Measurements from ENCODE around the gene KRT26.

Gene KRT26

GRCh38 chr17:40795019-40795667 lies 23.1 kb upstream of the KRT26 start:
- 92% methylated on average over 10 of the region's 10 CpGs for WGBS, 2 experiments
- H3K27me3 ChIP-seq (ENCODE audit: control insufficient read depth, insufficient read depth, low read length, poor library complexity, severe bottlenecking) = peaks cover 13% of the 10 kb centered on the region
- no peak overlapping the region for H3K27ac ChIP-seq (ENCODE audit: insufficient read depth, low read depth, low read length, poor library complexity, severe bottlenecking)
- no peaks in the 10 kb centered on the region for H3K36me3 ChIP-seq (ENCODE audit: control insufficient read depth, insufficient read depth, low read length)
- H3K9me3 ChIP-seq (ENCODE audit: control insufficient read depth, low read length) = no peaks in the 10 kb centered on the region
- no peak overlapping the region for H3K4me3 ChIP-seq (ENCODE audit: insufficient read depth, low read depth, low read length)
- no peaks in the 10 kb centered on the region for H3K4me1 ChIP-seq (ENCODE audit: control insufficient read depth, insufficient read depth, low read length)

GRCh38 chr17:40794466-40794865 lies 22.5 kb upstream of the KRT26 start:
- peaks cover 7% of the 10 kb centered on the region for H3K27me3 ChIP-seq (ENCODE audit: control insufficient read depth, insufficient read depth, low read length, poor library complexity, severe bottlenecking)
- H3K9me3 ChIP-seq (ENCODE audit: control insufficient read depth, low read length) = no peaks in the 10 kb centered on the region
- H3K4me3 ChIP-seq (ENCODE audit: insufficient read depth, low read depth, low read length) = no peak overlapping the region
- H3K27ac ChIP-seq (ENCODE audit: insufficient read depth, low read depth, low read length, poor library complexity, severe bottlenecking) = no peak overlapping the region
- 97 to 98% methylated on average over 2 of the region's 2 CpGs for WGBS, 2 experiments
- H3K36me3 ChIP-seq (ENCODE audit: control insufficient read depth, insufficient read depth, low read length) = no peaks in the 10 kb centered on the region
- H3K4me1 ChIP-seq (ENCODE audit: control insufficient read depth, insufficient read depth, low read length) = no peaks in the 10 kb centered on the region

GRCh38 chr17:40793832-40794231 lies 21.8 kb upstream of the KRT26 start:
- no peaks in the 10 kb centered on the region for H3K36me3 ChIP-seq (ENCODE audit: control insufficient read depth, insufficient read depth, low read length)
- no peak overlapping the region for H3K27ac ChIP-seq (ENCODE audit: insufficient read depth, low read depth, low read length, poor library complexity, severe bottlenecking)
- H3K27me3 ChIP-seq (ENCODE audit: control insufficient read depth, insufficient read depth, low read length, poor library complexity, severe bottlenecking) = peaks cover 3% of the 10 kb centered on the region
- H3K4me1 ChIP-seq (ENCODE audit: control insufficient read depth, insufficient read depth, low read length) = no peaks in the 10 kb centered on the region
- H3K4me3 ChIP-seq (ENCODE audit: insufficient read depth, low read depth, low read length) = no peak overlapping the region
- H3K9me3 ChIP-seq (ENCODE audit: control insufficient read depth, low read length) = no peaks in the 10 kb centered on the region
- WGBS, 2 experiments = 90% methylated on average over 10 of the region's 10 CpGs

- Histone ChIP-seq H3K36me3 (ENCODE audit: control insufficient read depth, insufficient read depth, low read length) (no peaks in the 10 kb centered on the region), H3K4me3 (ENCODE audit: insufficient read depth, low read depth, low read length) (no peak overlapping the region), H3K9me3 (ENCODE audit: control insufficient read depth, low read length) (no peaks in the 10 kb centered on the region), H3K4me1 (ENCODE audit: control insufficient read depth, insufficient read depth, low read length) (no peaks in the 10 kb centered on the region), H3K27ac (ENCODE audit: insufficient read depth, low read depth, low read length, poor library complexity, severe bottlenecking) (no peak overlapping the region), H3K27me3 (ENCODE audit: control insufficient read depth, insufficient read depth, low read length, poor library complexity, severe bottlenecking) (peaks cover 3% of the 10 kb centered on the region)
- WGBS, 2 experiments = 48 to 54% methylated on average over 5 of the region's 6 CpGs
These were observed 19.9 kb upstream of the KRT26 start for GRCh38 chr17:40791787-40792436.

- Histone ChIP-seq H3K36me3 (ENCODE audit: control insufficient read depth, insufficient read depth, low read length) (no peaks in the 10 kb centered on the region), H3K27ac (ENCODE audit: insufficient read depth, low read depth, low read length, poor library complexity, severe bottlenecking) (no peak overlapping the region), H3K27me3 (ENCODE audit: control insufficient read depth, insufficient read depth, low read length, poor library complexity, severe bottlenecking) (peaks cover 3% of the 10 kb centered on the region), H3K9me3 (ENCODE audit: control insufficient read depth, low read length) (no peaks in the 10 kb centered on the region), H3K4me3 (ENCODE audit: insufficient read depth, low read depth, low read length) (no peak overlapping the region), H3K4me1 (ENCODE audit: control insufficient read depth, insufficient read depth, low read length) (no peaks in the 10 kb centered on the region)
- 93 to 100% methylated on average over 1 of the region's 1 CpG for WGBS, 2 experiments
These were observed 19.1 kb upstream of the KRT26 start for GRCh38 chr17:40791111-40791510.

GRCh38 chr17:40782450-40782849 lies 10.4 kb upstream of the KRT26 start, which contains the start of gene KRT27:
Gene KRT27, minus strand, starts transcription at chr17:40782550. Its CDS starts 57 bp downstream, at chr17:40782493.
- 94 to 100% methylated on average over 4 of the region's 4 CpGs for WGBS, 2 experiments

GRCh38 chr17:40779181-40779909 lies 7.3 kb upstream of the KRT26 start:
- no peaks in the 10 kb centered on the region for H3K9me3 ChIP-seq (ENCODE audit: control insufficient read depth, low read length)

More at GRCh38 chr17:40782450-40782849, 10.4 kb upstream of the KRT26 start, which contains the start of gene KRT27:
- H3K4me3 ChIP-seq (ENCODE audit: insufficient read depth, low read depth, low read length) = no peak within 1 kb of the TSS
- H3K27me3 ChIP-seq (ENCODE audit: control insufficient read depth, insufficient read depth, low read length, poor library complexity, severe bottlenecking) = peaks cover 11% of the 10 kb centered on the region
- no peaks in the 10 kb centered on the region for H3K9me3 ChIP-seq (ENCODE audit: control insufficient read depth, low read length)
- no peaks in the 10 kb centered on the region for H3K36me3 ChIP-seq (ENCODE audit: control insufficient read depth, insufficient read depth, low read length)
- no peak within 1 kb of the TSS for H3K27ac ChIP-seq (ENCODE audit: insufficient read depth, low read depth, low read length, poor library complexity, severe bottlenecking)
- no peaks in the 10 kb centered on the region for H3K4me1 ChIP-seq (ENCODE audit: control insufficient read depth, insufficient read depth, low read length)

GRCh38 chr17:40778461-40778860 lies 6.5 kb upstream of the KRT26 start:
- Histone ChIP-seq H3K4me1 (ENCODE audit: control insufficient read depth, insufficient read depth, low read length) (no peaks in the 10 kb centered on the region), H3K4me3 (ENCODE audit: insufficient read depth, low read depth, low read length) (no peak overlapping the region), H3K36me3 (ENCODE audit: control insufficient read depth, insufficient read depth, low read length) (no peaks in the 10 kb centered on the region), H3K27me3 (ENCODE audit: control insufficient read depth, insufficient read depth, low read length, poor library complexity, severe bottlenecking) (peaks cover 11% of the 10 kb centered on the region), H3K9me3 (ENCODE audit: control insufficient read depth, low read length) (no peaks in the 10 kb centered on the region), H3K27ac (ENCODE audit: insufficient read depth, low read depth, low read length, poor library complexity, severe bottlenecking) (no peak overlapping the region)
- 88 to 97% methylated on average over 5 of the region's 5 CpGs for WGBS, 2 experiments

More at GRCh38 chr17:40779181-40779909, 7.3 kb upstream of the KRT26 start:
- Histone ChIP-seq H3K27ac (ENCODE audit: insufficient read depth, low read depth, low read length, poor library complexity, severe bottlenecking) (no peak overlapping the region), H3K36me3 (ENCODE audit: control insufficient read depth, insufficient read depth, low read length) (no peaks in the 10 kb centered on the region), H3K27me3 (ENCODE audit: control insufficient read depth, insufficient read depth, low read length, poor library complexity, severe bottlenecking) (peaks cover 11% of the 10 kb centered on the region), H3K4me1 (ENCODE audit: control insufficient read depth, insufficient read depth, low read length) (no peaks in the 10 kb centered on the region), H3K4me3 (ENCODE audit: insufficient read depth, low read depth, low read length) (no peak overlapping the region)
- 71 to 76% methylated on average over 36 to 37 of the region's 37 CpGs for WGBS, 2 experiments

- WGBS, 2 experiments = 89 to 100% methylated on average over 2 to 3 of the region's 3 CpGs
- H3K4me1 ChIP-seq (ENCODE audit: control insufficient read depth, insufficient read depth, low read length) = no peaks in the 10 kb centered on the region
- no peak overlapping the region for H3K27ac ChIP-seq (ENCODE audit: insufficient read depth, low read depth, low read length, poor library complexity, severe bottlenecking)
- H3K36me3 ChIP-seq (ENCODE audit: control insufficient read depth, insufficient read depth, low read length) = no peaks in the 10 kb centered on the region
- H3K9me3 ChIP-seq (ENCODE audit: control insufficient read depth, low read length) = no peaks in the 10 kb centered on the region
- no peak overlapping the region for H3K4me3 ChIP-seq (ENCODE audit: insufficient read depth, low read depth, low read length)
- peaks cover 11% of the 10 kb centered on the region for H3K27me3 ChIP-seq (ENCODE audit: control insufficient read depth, insufficient read depth, low read length, poor library complexity, severe bottlenecking)
These were observed 6.0 kb upstream of the KRT26 start for GRCh38 chr17:40777971-40778370.

GRCh38 chr17:40777459-40777858 lies 5.5 kb upstream of the KRT26 start:
- no peaks in the 10 kb centered on the region for H3K9me3 ChIP-seq (ENCODE audit: control insufficient read depth, low read length)
- H3K27me3 ChIP-seq (ENCODE audit: control insufficient read depth, insufficient read depth, low read length, poor library complexity, severe bottlenecking) = peaks cover 11% of the 10 kb centered on the region
- H3K36me3 ChIP-seq (ENCODE audit: control insufficient read depth, insufficient read depth, low read length) = no peaks in the 10 kb centered on the region
- no peak overlapping the region for H3K27ac ChIP-seq (ENCODE audit: insufficient read depth, low read depth, low read length, poor library complexity, severe bottlenecking)
- no peaks in the 10 kb centered on the region for H3K4me1 ChIP-seq (ENCODE audit: control insufficient read depth, insufficient read depth, low read length)
- H3K4me3 ChIP-seq (ENCODE audit: insufficient read depth, low read depth, low read length) = no peak overlapping the region
- WGBS, 2 experiments = 92 to 95% methylated on average over 6 to 7 of the region's 7 CpGs

All from ectodermal cell (in vitro differentiated cells).